GM19324 (cell line): ENCODE results near the gene TPST1.
A peak's percentile ranks its signal among the peaks of the same experiment; 100 is the strongest.

Experiments used
- ATAC-seq: cut with Tn5 transposase; IDR thresholded peaks from one replicate; pipeline ENCODE4 v1.9.1; 2021; ENCODE audit warnings: mild to moderate bottlenecking, moderate library complexity; ENCODE audit not compliant: unreplicated experiment, low FRiP score

TPST1 gene

GRCh38 chr7:66237906-66238772, 33.0 kb downstream of the TPST1 start:
- ATAC-seq = peak; percentile 67

GRCh38 chr7:66238773-66239466, 33.8 kb downstream of the TPST1 start:
- peak; percentile 47 for ATAC-seq

- ATAC-seq = no peak
Observed at GRCh38 chr7:66239467-66239856, 34.3 kb downstream of the TPST1 start.

- no peak for ATAC-seq
Observed at GRCh38 chr7:66245008-66245407, 39.9 kb downstream of the TPST1 start.

DNA sequence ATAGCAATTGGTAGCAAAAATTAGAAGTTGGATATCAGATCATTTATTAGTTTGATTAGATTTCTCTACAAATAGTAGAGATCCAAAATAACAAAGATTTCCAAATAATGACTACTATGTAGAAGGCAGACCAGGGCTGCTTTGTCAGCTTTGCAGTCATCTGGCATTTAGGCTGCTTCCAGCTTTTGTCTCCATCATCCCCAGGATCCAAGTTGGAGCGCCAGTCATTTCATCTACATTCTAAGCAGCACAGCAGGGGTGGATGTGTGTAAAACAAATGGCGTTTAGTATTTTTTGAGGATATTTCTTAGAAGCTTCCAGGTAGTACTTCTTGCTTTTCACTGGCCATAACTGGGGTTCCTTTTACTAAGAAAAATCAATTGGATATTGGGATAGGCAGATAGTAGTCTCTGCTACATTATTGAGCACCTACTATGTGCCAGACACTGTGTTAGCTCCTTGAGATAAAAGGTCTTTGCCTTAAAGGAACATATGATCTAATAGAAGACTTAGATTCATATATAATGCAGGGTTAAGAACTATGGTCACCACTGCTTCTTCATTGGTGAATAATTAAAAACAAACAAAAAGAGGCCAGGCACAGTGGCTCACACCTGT, 41.5 kb downstream of the TPST1 start:
- ATAC-seq = no peak

GRCh38 chr7:66247380-66248078, 42.4 kb downstream of the TPST1 start:
- ATAC-seq = no peak

- no peak for ATAC-seq
Observed at GRCh38 chr7:66250711-66251110, 45.6 kb downstream of the TPST1 start.

- ATAC-seq = no peak
Observed at GRCh38 chr7:66255534-66256100, 50.5 kb downstream of the TPST1 start.

- ATAC-seq = no peak
Observed at GRCh38 chr7:66256281-66256680, 51.1 kb downstream of the TPST1 start.

DNA sequence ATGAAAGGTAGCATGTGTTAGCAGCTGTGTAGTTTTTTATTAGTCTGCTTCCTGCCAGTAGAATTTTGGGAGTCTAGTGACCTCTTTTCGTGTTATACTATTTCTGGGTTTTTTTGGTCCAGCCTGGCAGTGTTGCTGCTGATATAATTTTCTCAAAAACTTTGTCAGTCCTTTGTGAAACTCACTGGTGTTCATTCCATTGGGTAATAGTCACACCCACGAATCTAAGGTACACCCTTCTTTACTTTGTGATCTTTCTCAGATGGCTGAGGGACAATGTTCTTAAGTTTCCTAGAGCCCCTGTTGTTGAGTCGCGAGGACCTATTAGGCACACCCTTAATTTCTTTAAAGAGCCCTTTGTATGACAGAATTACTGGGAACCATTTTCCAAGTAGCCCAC, 52.3 kb downstream of the TPST1 start:
- ATAC-seq = no peak

GRCh38 chr7:66258409-66258808, 53.3 kb downstream of the TPST1 start:
- no peak for ATAC-seq

- no peak for ATAC-seq
Observed at GRCh38 chr7:66261941-66262340, 56.8 kb downstream of the TPST1 start.

DNA sequence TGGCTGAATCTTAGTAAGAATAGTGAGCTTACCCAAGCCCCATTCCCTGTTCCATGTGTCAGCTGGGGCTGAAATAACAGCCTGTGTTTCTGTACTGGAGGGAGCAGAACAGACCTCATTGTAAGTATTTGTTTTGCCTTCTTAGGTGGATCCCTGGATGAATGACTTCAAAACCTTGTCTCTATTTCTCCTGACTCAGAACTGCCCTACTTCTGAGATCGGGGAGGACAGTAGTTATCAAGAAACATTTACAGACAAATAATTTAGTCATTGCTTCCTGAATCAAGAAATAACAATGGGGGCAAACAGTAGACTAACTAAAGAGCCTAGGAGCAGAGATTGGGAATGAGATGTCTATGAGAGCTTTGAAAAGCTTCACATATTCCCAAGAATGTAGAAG, 58.8 kb downstream of the TPST1 start:
- ATAC-seq = no peak

GRCh38 chr7:66265566-66265965, 60.4 kb downstream of the TPST1 start:
- ATAC-seq = no peak

DNA sequence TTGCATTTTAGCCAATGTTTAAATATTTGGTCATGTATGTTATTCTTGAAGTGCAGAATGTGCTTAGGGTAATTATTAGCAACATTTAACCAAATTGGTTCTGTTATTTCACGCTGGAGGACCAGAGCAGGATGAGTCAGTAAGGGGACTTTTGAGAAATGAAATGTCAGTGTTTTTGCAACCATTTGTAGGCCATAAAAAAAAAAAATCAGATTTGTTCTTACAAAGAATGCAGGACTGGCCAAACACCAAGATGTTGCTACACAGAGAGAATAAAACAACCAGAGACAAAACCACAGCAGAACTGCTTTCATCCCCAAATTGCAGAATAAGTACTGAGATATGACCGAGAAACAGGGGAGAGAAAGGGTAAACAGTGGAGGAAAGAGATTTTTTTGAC, 62.1 kb downstream of the TPST1 start:
- no peak for ATAC-seq

DNA sequence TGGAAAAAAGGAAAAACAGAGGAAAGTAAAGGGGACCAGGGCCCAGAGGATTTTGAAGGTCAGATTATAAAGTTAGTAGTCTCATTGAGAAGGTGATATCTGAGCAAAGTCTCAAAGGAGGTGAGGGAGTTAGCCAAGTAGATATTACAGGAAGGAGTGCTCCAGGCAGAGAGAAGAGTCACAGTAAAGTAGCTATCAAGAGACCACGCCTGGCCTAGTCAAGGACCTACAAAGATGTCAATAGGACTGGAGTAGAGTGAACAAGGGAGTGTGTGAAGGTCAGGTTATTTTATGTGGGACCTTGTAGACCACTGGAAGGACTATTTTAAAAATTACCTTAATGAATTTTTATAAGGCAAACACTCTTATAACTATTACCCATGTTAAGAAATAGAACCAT, 64.8 kb downstream of the TPST1 start:
- no peak for ATAC-seq

GRCh38 chr7:66272321-66272720, 67.2 kb downstream of the TPST1 start:
- no peak for ATAC-seq

DNA sequence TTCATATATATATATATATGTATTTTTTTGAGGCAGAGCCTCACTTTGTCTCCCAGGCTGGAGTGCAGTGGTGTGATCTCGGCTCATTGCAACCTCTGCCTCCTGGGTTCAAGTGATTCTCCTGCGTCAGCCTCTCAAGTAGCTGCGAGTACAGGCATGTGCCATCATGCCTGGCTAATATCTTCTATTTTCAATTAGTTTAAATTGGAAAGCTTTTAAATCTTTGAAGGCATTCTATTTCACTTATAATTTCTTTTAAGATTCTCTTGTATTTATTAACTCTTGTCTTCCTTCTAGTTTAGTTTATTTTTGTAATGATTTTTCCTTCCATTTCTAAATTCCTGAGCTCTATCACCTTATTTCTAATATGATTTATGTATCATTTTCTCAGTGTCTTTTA, 71.2 kb downstream of the TPST1 start:
- ATAC-seq = no peak

DNA sequence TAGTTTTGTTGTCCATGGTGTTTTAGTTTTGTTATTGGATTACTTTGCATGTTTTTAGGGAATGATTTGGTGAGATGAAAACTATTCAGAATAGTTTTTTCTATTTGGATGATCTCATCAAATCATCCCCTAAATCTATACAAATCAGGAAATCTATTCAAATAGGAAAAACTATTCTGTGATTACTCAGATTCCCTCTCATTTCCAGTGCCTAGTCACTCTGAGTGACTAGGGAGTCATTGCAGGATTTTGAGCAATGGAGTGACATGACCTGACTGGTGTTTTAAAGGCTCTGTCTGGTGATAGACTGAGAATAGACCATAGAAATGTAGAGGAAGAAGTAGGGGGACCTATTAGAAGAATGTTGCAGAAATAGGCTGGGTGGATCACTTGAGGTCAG, 72.4 kb downstream of the TPST1 start:
- ATAC-seq = no peak

GRCh38 chr7:66279912-66280311, 74.8 kb downstream of the TPST1 start:
- no peak for ATAC-seq
